GM19099 (cell line): ENCODE data around the gene SIGLEC9.

ENCODE experiments used
- POLR2A ChIP-seq: IDR thresholded peaks from 3 replicates; pipeline ENCODE4 v1.6.1; 2011; ENCODE audit warnings: low read depth; ENCODE audit not compliant: insufficient read length; ENCODE audit errors: extremely low read depth

SIGLEC9 gene

GRCh38 chr19:51124729-51125128 is at the start of gene SIGLEC9:
Gene SIGLEC9, plus strand, starts transcription at chr19:51124906. Its CDS starts 69 bp downstream, at chr19:51124975.
- TF ChIP-seq POLR2A = no peak

- no peak for TF ChIP-seq POLR2A
Observed at GRCh38 chr19:51075998-51076397, 48.7 kb upstream of the SIGLEC9 start.

GRCh38 chr19:51076631-51077213 is 48.0 kb upstream of the SIGLEC9 start:
- TF ChIP-seq POLR2A = no peak

GRCh38 chr19:51078104-51078503 is 46.6 kb upstream of the SIGLEC9 start:
- TF ChIP-seq POLR2A = no peak

GRCh38 chr19:51078731-51079130 is 46.0 kb upstream of the SIGLEC9 start:
- TF ChIP-seq POLR2A = no peak

- TF ChIP-seq POLR2A = no peak
Observed at GRCh38 chr19:51079481-51080110, 45.1 kb upstream of the SIGLEC9 start.

GRCh38 chr19:51081476-51081875 is 43.2 kb upstream of the SIGLEC9 start:
- TF ChIP-seq POLR2A = no peak

- TF ChIP-seq POLR2A = no peak
Observed at GRCh38 chr19:51082611-51083010, 42.1 kb upstream of the SIGLEC9 start, which contains the start of gene KLK14. Gene KLK14, minus strand, starts transcription at chr19:51082887. Its CDS starts 273 bp downstream, at chr19:51082614.

- TF ChIP-seq POLR2A = no peak
Observed at GRCh38 chr19:51083181-51083580, 41.5 kb upstream of the SIGLEC9 start.

GRCh38 chr19:51083783-51084182 is 40.9 kb upstream of the SIGLEC9 start:
- no peak for TF ChIP-seq POLR2A

GRCh38 chr19:51084505-51084904 is 40.2 kb upstream of the SIGLEC9 start:
- TF ChIP-seq POLR2A = no peak

GRCh38 chr19:51086153-51086850 is 38.4 kb upstream of the SIGLEC9 start:
- no peak for TF ChIP-seq POLR2A

- TF ChIP-seq POLR2A = no peak
Observed at GRCh38 chr19:51089786-51090185, 34.9 kb upstream of the SIGLEC9 start.

GRCh38 chr19:51090471-51090870 is 34.2 kb upstream of the SIGLEC9 start:
- TF ChIP-seq POLR2A = no peak

- TF ChIP-seq POLR2A = no peak
Observed at GRCh38 chr19:51091126-51091525, 33.6 kb upstream of the SIGLEC9 start.
